Measurements from ENCODE around the gene MST1.

MST1 gene

GRCh38 chr3:49689046-49689907 lies at the start of gene MST1, which contains the start of gene RNF123:
Gene MST1 (minus strand): TSS chr3:49689474. CDS start chr3:49688691, 783 bp downstream.
Gene RNF123 (plus strand): TSS chr3:49689557. CDS start chr3:49691166, 1,609 bp downstream.
- FAIRE-seq (peak; percentile 42), DNase-seq (ENCODE audit: extremely low spot score, insufficient read length, low read depth) (peak; percentile 91)

GRCh38 chr3:49738067-49738713 lies 48.9 kb upstream of the MST1 start:
- DNase-seq (ENCODE audit: extremely low spot score, insufficient read length, low read depth) (no peak), FAIRE-seq (no peak)

GRCh38 chr3:49734752-49735151 lies 45.5 kb upstream of the MST1 start:
- no peak for FAIRE-seq
- DNase-seq (ENCODE audit: extremely low spot score, insufficient read length, low read depth), result no peak

- FAIRE-seq (no peak), DNase-seq (ENCODE audit: extremely low spot score, insufficient read length, low read depth) (no peak)
Observed at GRCh38 chr3:49733551-49733950, 44.3 kb upstream of the MST1 start.

GRCh38 chr3:49732597-49732996 lies 43.3 kb upstream of the MST1 start:
- no peak for DNase-seq (ENCODE audit: extremely low spot score, insufficient read length, low read depth)
- no peak for FAIRE-seq

GRCh38 chr3:49729966-49730609 lies 40.8 kb upstream of the MST1 start:
- FAIRE-seq (no peak), DNase-seq (ENCODE audit: extremely low spot score, insufficient read length, low read depth) (no peak)

GRCh38 chr3:49727924-49728361 lies 38.7 kb upstream of the MST1 start:
- FAIRE-seq, result no peak
- no peak for DNase-seq (ENCODE audit: extremely low spot score, insufficient read length, low read depth)

GRCh38 chr3:49727154-49727923 lies 38.1 kb upstream of the MST1 start:
- FAIRE-seq, result no peak
- DNase-seq (ENCODE audit: extremely low spot score, insufficient read length, low read depth), result no peak

- DNase-seq (ENCODE audit: extremely low spot score, insufficient read length, low read depth) (no peak), FAIRE-seq (no peak)
Observed at GRCh38 chr3:49725906-49726681, 36.8 kb upstream of the MST1 start.

GRCh38 chr3:49724586-49724985 lies 35.3 kb upstream of the MST1 start:
- DNase-seq (ENCODE audit: extremely low spot score, insufficient read length, low read depth) (no peak), FAIRE-seq (peak; percentile 71)

- FAIRE-seq, result peak; percentile 96
- DNase-seq (ENCODE audit: extremely low spot score, insufficient read length, low read depth), result peak; percentile 98
Observed at GRCh38 chr3:49723628-49724551, 34.6 kb upstream of the MST1 start, which contains the start of gene GMPPB. Gene GMPPB (minus strand): TSS chr3:49723951. CDS start chr3:49723726, 225 bp downstream.

GRCh38 chr3:49723296-49723627 lies 34.0 kb upstream of the MST1 start:
- peak; percentile 37 for DNase-seq (ENCODE audit: extremely low spot score, insufficient read length, low read depth)
- peak; percentile 73 for FAIRE-seq

- FAIRE-seq (no peak), DNase-seq (ENCODE audit: extremely low spot score, insufficient read length, low read depth) (no peak)
Observed at GRCh38 chr3:49722896-49723295, 33.6 kb upstream of the MST1 start.

GRCh38 chr3:49721896-49722781 lies 32.9 kb upstream of the MST1 start:
- FAIRE-seq (no peak), DNase-seq (ENCODE audit: extremely low spot score, insufficient read length, low read depth) (no peak)

GRCh38 chr3:49721596-49721895 lies 32.3 kb upstream of the MST1 start:
- FAIRE-seq, result no peak
- DNase-seq (ENCODE audit: extremely low spot score, insufficient read length, low read depth), result no peak

GRCh38 chr3:49720855-49721595 lies 31.8 kb upstream of the MST1 start:
- DNase-seq (ENCODE audit: extremely low spot score, insufficient read length, low read depth) (no peak), FAIRE-seq (no peak)
